Esophagus squamous epithelium (tissue), 5 donors: ENCODE results near the gene CALM1. TPM values are rescaled to one million over a fixed set of nuclear protein-coding genes. Genes with fewer than 3 reads are reported as not detected.

Source experiments
- DNase-seq: peaks from one replicate; lab custom pipeline; 2025; lab: John Stamatoyannopoulos, UW
- H3K27ac ChIP-seq, 4 donors: fragments of 200-600 bp; sonication (generic); one replicate each; pipeline ENCODE4 v1.5.1; 2016 to 2019; ENCODE audit warnings: mild to moderate bottlenecking in 1 of 4
- H3K27me3 ChIP-seq, 4 donors: fragments of 200-600 bp; sonication (generic); 1 replicate in 3 of 4; 2 replicates in 1 of 4; pipeline versions ENCODE4 v1.5.1 to v1.6.0; 2017 to 2021; ENCODE audit warnings: antibody characterized with exemption in 1 of 4
- H3K36me3 ChIP-seq, 3 donors: fragments of 200-600 bp; sonication (generic); one replicate each; pipeline ENCODE4 v1.5.1; 2016 to 2019
- H3K4me1 ChIP-seq, 3 donors: fragments of 200-600 bp; sonication (generic); one replicate each; pipeline ENCODE4 v1.5.1; 2017 to 2019
- H3K4me3 ChIP-seq, 4 donors: fragments of 200-600 bp; sonication (generic); 1 replicate in 3 of 4; 2 replicates in 1 of 4; pipeline ENCODE4 v1.5.1; 2016 to 2019; ENCODE audit warnings: mild to moderate bottlenecking in 2 of 4, moderate library complexity in 1 of 4
- H3K9me3 ChIP-seq, 3 donors: fragments of 200-600 bp; sonication (generic); one replicate each; pipeline ENCODE4 v1.5.1; 2016 to 2019
- POLR2A ChIP-seq, 4 donors: fragments of 450-650 bp; IDR thresholded peaks; one replicate each; pipeline ENCODE4 v1.6.1; 2017; ENCODE audit warnings: antibody characterized with exemption in 4 of 4, mild to moderate bottlenecking in 4 of 4, moderate library complexity in 3 of 4
- WGBS, 2 donors: methylation state at CpG; one replicate each; pipeline ENCODE4 v1.1.5; 2018; 5-methylcytosine and 5-hydroxymethylcytosine counted together
- intact Hi-C: fragments of 100-400 bp; cut with DNase I; formaldehyde crosslinking; loops from one replicate; pipeline ENCODE4 v1.15.0; 2022
- total RNA-seq, 4 donors: library from RNA; depleted of rRNA; stranded (reverse); fragments of >200 nt; gene quantifications; one replicate each; pipeline ENCODE4 v1.1.0, GENCODE V29; 2016
- TF ChIP-seq, protein P1 (sequence below), 6 experiments: fragments of 450-650 bp in 4 of 6; fragments of 200-600 bp in 2 of 6; sonication (generic) in 2 of 6; IDR thresholded peaks; one replicate each; pipeline ENCODE4 v1.5.1; 2016 to 2019; ENCODE audit warnings: antibody characterized with exemption in 6 of 6, mild to moderate bottlenecking in 4 of 6, moderate library complexity in 4 of 6
- donor health status: DM: yes; HTN: yes; CAD: no.

CALM1 gene
- total RNA-seq, 4 donors from 2014 or later = 329 to 554 (median 426) TPM

GRCh38 chr14:90383126-90383730 lies 13.6 kb upstream of the CALM1 start:
- DNase-seq = peak; percentile 93
- TF ChIP-seq, protein P1, sequence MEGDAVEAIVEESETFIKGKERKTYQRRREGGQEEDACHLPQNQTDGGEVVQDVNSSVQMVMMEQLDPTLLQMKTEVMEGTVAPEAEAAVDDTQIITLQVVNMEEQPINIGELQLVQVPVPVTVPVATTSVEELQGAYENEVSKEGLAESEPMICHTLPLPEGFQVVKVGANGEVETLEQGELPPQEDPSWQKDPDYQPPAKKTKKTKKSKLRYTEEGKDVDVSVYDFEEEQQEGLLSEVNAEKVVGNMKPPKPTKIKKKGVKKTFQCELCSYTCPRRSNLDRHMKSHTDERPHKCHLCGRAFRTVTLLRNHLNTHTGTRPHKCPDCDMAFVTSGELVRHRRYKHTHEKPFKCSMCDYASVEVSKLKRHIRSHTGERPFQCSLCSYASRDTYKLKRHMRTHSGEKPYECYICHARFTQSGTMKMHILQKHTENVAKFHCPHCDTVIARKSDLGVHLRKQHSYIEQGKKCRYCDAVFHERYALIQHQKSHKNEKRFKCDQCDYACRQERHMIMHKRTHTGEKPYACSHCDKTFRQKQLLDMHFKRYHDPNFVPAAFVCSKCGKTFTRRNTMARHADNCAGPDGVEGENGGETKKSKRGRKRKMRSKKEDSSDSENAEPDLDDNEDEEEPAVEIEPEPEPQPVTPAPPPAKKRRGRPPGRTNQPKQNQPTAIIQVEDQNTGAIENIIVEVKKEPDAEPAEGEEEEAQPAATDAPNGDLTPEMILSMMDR (IDR thresholded peaks at IDR 0.05) = peak in 2 of 6 experiments; percentile 6 to 35
- TF ChIP-seq POLR2A (IDR thresholded peaks at IDR 0.05) = peak in 3 of 4 donors; percentile 20 to 97 (median 97)
- intact Hi-C loops = no loop called here
- Histone ChIP-seq H3K4me1 (peaks cover 0 to 37% (median 27%) of the 10 kb centered on the region in 3 donors), H3K4me3 (peak overlapping the region; percentile 51 to 83 (median 66)), H3K27me3 (no peaks in the 10 kb centered on the region), H3K36me3 (no peaks in the 10 kb centered on the region), H3K9me3 (no peaks in the 10 kb centered on the region), H3K27ac (peak overlapping the region; percentile 98 to 100 (median 99))
- WGBS, 2 donors = 0% methylated on average over 7 to 18 of the region's 62 CpGs

DNA sequence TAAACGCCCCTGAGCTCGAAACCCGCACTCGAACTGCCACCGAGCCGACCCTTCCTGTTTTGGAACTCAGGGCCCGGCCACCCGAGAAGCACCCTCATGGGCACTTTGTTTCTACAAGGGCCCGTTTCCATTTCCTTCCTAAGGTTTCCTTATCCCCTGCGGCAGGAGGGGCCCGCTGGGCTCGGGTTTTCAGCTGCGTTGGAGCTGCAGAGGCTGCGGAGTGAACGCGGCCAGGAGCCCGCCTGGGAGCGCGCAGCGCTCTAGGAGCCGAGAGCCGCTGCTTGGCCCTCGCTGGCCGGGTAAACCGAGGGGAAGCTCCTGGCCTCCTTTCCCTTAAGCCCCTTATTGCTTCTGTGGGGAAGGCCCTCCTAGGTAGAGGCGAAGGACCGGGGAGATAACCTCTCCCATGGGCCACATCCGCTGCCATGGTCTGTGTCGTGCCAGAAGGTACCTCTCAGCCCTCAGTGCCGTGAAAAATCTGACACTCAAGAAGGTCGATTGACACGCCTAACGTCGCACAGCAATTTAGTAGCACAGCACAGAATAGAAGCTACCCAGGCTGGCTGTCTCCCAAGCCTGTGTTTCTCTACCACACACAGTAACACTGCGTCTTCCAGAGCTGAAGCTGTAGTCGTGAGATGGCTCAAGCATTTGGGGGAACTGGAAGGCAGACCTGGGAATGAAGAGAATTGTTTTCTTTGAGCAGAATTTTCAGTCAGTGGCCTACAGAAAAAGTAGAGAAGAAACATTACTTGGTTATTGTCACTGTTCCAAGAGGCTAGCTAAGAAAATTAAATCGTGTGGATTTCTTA lies 12.9 kb upstream of the CALM1 start:
- DNase-seq = no peak
- Histone ChIP-seq H3K9me3 (no peaks in the 10 kb centered on the region), H3K27me3 (no peaks in the 10 kb centered on the region), H3K27ac (peak overlapping the region; percentile 98 to 100 (median 99)), H3K36me3 (no peaks in the 10 kb centered on the region), H3K4me1 (peaks cover 0 to 42% (median 27%) of the 10 kb centered on the region in 3 donors), H3K4me3 (peak overlapping the region; percentile 51 to 83 (median 66))
- peak in 1 of 4 donors; percentile 29 for TF ChIP-seq POLR2A (IDR thresholded peaks at IDR 0.05)
- TF ChIP-seq, protein P1 (IDR thresholded peaks at IDR 0.05) = no peak
- intact Hi-C loops = no loop called here
- 2 to 4% methylated on average over 18 to 24 of the region's 37 CpGs for WGBS, 2 donors

DNA sequence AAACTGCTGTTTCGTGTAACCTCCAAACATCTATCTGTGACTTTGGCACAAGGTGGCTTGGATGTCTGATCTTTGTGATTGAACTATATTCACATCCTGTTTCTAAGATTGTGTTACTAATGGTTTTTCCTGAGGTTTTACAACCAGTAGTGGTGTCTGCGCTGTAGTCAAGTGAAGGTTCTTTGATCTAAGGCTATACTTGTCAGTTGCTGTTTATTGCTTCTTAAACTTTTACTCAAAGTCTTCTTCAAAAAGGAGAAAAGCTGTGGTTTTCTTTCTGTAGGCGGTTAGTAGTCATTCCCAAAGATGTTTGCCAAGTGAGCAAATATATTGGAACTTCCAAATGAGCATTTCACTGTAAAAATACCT lies 12.3 kb upstream of the CALM1 start:
- no peak for DNase-seq
- Histone ChIP-seq H3K9me3 (no peaks in the 10 kb centered on the region), H3K4me1 (peaks cover 0 to 42% (median 27%) of the 10 kb centered on the region in 3 donors), H3K4me3 (peak overlapping the region in 1 of 4 donors; percentile 83), H3K27me3 (no peaks in the 10 kb centered on the region), H3K27ac (peak overlapping the region; percentile 98 to 100 (median 99)), H3K36me3 (no peaks in the 10 kb centered on the region)
- intact Hi-C loops = no loop called here
- 35 to 41% methylated on average over 3 of the region's 3 CpGs for WGBS, 2 donors
- no peak for TF ChIP-seq POLR2A (IDR thresholded peaks at IDR 0.05)
- TF ChIP-seq, protein P1 (IDR thresholded peaks at IDR 0.05) = no peak

DNA sequence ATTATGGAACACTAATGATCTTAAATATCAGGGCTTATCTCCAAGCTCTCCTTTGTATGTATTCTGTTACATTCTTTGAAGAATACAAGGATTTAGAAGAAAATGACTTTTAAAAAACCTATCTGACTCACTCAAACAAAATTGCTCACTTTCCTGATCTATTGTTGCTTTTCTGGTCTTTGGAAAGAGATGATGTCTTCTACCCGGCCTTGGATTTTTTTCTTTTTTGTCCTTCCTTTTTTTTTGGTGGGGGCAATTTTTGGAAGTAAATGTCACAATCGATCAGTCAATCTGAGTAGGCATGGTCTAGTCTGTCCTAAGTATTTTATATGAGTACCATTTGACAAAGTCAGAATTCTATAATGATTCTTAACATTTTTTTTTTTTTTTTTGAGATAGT lies 10.5 kb upstream of the CALM1 start:
- no peak overlapping the region for H3K27ac ChIP-seq
- H3K4me1 ChIP-seq = peaks cover 0 to 38% (median 25%) of the 10 kb centered on the region in 3 donors
- TF ChIP-seq, protein P1 (IDR thresholded peaks at IDR 0.05) = no peak
- TF ChIP-seq POLR2A (IDR thresholded peaks at IDR 0.05) = no peak
- no peaks in the 10 kb centered on the region for H3K9me3 ChIP-seq
- intact Hi-C loops = no loop called here
- no peaks in the 10 kb centered on the region for H3K27me3 ChIP-seq
- 80 to 85% methylated on average over 2 of the region's 2 CpGs for WGBS, 2 donors
- H3K36me3 ChIP-seq = no peaks in the 10 kb centered on the region
- no peak for DNase-seq
- H3K4me3 ChIP-seq = no peak overlapping the region
